Sigmoid colon (tissue), 7 donors: ENCODE measurements around the gene GAN. TPM values are rescaled to one million over a fixed set of nuclear protein-coding genes. Genes with fewer than 3 reads are reported as not detected.

Experiments
- DNase-seq: peaks from one replicate; pipeline ENCODE4 v3.0.0-alpha.2; 2019
- H3K27ac ChIP-seq, 4 donors: fragments of 200-600 bp; sonication (generic); one replicate each; pipeline ENCODE4 v1.5.1; 2016 to 2019; ENCODE audit warnings: mild to moderate bottlenecking in 1 of 4
- H3K27me3 ChIP-seq, 3 donors: fragments of 200-600 bp; sonication (generic); one replicate each; pipeline ENCODE4 v1.5.1; 2019; ENCODE audit warnings: mild to moderate bottlenecking in 1 of 3
- H3K36me3 ChIP-seq, 4 donors: fragments of 200-600 bp; sonication (generic); one replicate each; pipeline ENCODE4 v1.5.1; 2016 to 2019
- H3K4me1 ChIP-seq, 4 donors: fragments of 200-600 bp; sonication (generic); one replicate each; pipeline ENCODE4 v1.5.1; 2017 to 2019
- H3K4me3 ChIP-seq, 4 donors: fragments of 200-600 bp; sonication (generic); one replicate each; pipeline ENCODE4 v1.5.1; 2017 to 2019; ENCODE audit warnings: mild to moderate bottlenecking in 2 of 4, moderate library complexity in 1 of 4
- H3K9me3 ChIP-seq, 4 donors: fragments of 200-600 bp in 3 of 4; sonication (generic) in 3 of 4; one replicate each; pipeline versions ENCODE4 v1.5.1 to v1.6.1; 2013 to 2019
- CTCF ChIP-seq, 4 experiments: fragments of 450-650 bp in 3 of 4; fragments of 200-600 bp in 1 of 4; IDR thresholded peaks; one replicate each; pipeline ENCODE4 v1.5.1; 2016 to 2019; ENCODE audit warnings: antibody characterized with exemption in 4 of 4, mild to moderate bottlenecking in 3 of 4, moderate library complexity in 2 of 4
- EP300 ChIP-seq, 4 donors: sonication (generic); formaldehyde crosslinking; IDR thresholded peaks; one replicate each; pipeline ENCODE4 v1.6.1; 2017; ENCODE audit warnings: antibody characterized with exemption in 4 of 4
- POLR2A ChIP-seq, 2 donors: fragments of 450-650 bp; IDR thresholded peaks; one replicate each; pipeline ENCODE4 v1.6.1; 2016; ENCODE audit warnings: antibody characterized with exemption in 2 of 2, mild to moderate bottlenecking in 2 of 2, moderate library complexity in 2 of 2
- POLR2AphosphoS5 ChIP-seq, 4 donors: sonication (generic); formaldehyde crosslinking; IDR thresholded peaks; one replicate each; pipeline ENCODE4 v1.6.1; 2017; ENCODE audit warnings: antibody characterized with exemption in 4 of 4
- WGBS, 2 donors: extraction: QIAGEN DNeasy Blood & Tissue Kit; methylation state at CpG; one replicate each; pipeline ENCODE4 v1.1.7; 2013; 5-methylcytosine and 5-hydroxymethylcytosine counted together
- intact Hi-C: fragments of 100-400 bp; cut with DNase I; formaldehyde crosslinking; loops from one replicate; pipeline ENCODE4 v1.15.1; 2023
- polyA plus RNA-seq, 3 donors: library from polyadenylated mRNA; stranded (reverse); fragments of 200-250 nt; gene quantifications; one replicate each; pipeline ENCODE4 v1.2.3, GENCODE V29; 2013
- total RNA-seq, 4 donors: library from RNA; depleted of rRNA; stranded (reverse); fragments of >200 nt; gene quantifications; one replicate each; pipeline ENCODE4 v1.1.0, GENCODE V29; 2016
- donor health status: healthy with polysubstance abuse.
- donor health status: Bipolar disorder and iron deficiency.
- donor health status: healthy.

The GAN gene
- total and polyA plus RNA-seq, 7 donors: 1.2 to 14.7 (median 9.1) TPM

DNA sequence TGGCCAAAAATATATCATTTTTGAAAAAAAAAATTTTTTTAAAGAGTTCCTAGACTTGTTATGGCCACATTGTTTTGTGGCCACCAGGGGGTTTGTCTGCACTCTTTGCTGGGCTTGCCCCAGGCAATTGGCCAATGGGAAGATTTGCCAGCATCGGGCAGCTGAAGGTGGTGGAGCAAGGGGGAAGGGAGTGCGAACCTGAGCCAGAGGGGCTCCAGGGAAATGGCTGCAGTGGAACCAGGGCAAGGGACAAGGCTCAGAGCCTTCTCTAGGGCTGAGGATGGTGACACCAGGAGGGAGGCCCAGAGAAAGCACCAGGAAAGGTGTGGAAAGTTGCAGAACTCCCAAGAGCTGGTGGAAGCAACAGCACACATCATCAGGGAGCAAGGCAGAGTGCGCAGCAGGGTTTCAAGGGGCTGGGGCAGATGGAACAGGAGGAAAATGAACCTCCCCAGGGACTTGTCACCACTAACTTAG, 114.3 kb downstream of the GAN start:
- WGBS, 2 donors: 35 to 58% methylated on average over 3 of the region's 3 CpGs
- no peak overlapping the region for H3K4me3 ChIP-seq
- no peaks in the 10 kb centered on the region for H3K9me3 ChIP-seq
- no peak for TF ChIP-seq EP300 (IDR thresholded peaks at IDR 0.05)
- TF ChIP-seq CTCF (IDR thresholded peaks at IDR 0.05): peak in 3 of 4 experiments; percentile 19 to 36 (median 21)
- H3K27me3 ChIP-seq: no peaks in the 10 kb centered on the region
- no peak for DNase-seq
- intact Hi-C loops: no loop called here
- no peak overlapping the region for H3K27ac ChIP-seq
- H3K4me1 ChIP-seq: peaks cover 0 to 15% (median 11%) of the 10 kb centered on the region in 4 donors
- H3K36me3 ChIP-seq: no peaks in the 10 kb centered on the region

GRCh38 chr16:81431554-81432353, 117.0 kb downstream of the GAN start:
- 86 to 88% methylated on average over 23 of the region's 23 CpGs for WGBS, 2 donors
- TF ChIP-seq CTCF (IDR thresholded peaks at IDR 0.05) (no peak), POLR2AphosphoS5 (IDR thresholded peaks at IDR 0.05) (peak in 1 of 4 donors; percentile 47)
- Histone ChIP-seq H3K27ac (peak overlapping the region; percentile 42 to 73 (median 45)), H3K27me3 (no peaks in the 10 kb centered on the region), H3K36me3 (no peaks in the 10 kb centered on the region), H3K4me1 (peaks cover 0 to 15% (median 11%) of the 10 kb centered on the region in 4 donors), H3K4me3 (no peak overlapping the region), H3K9me3 (no peaks in the 10 kb centered on the region)
- intact Hi-C loops: no loop called here
- peak; percentile 78 for DNase-seq

GRCh38 chr16:81432937-81433557, 118.3 kb downstream of the GAN start:
- H3K27ac ChIP-seq: peak overlapping the region in 1 of 4 donors; percentile 73
- no peak for DNase-seq
- H3K4me1 ChIP-seq: peaks cover 0 to 15% (median 11%) of the 10 kb centered on the region in 4 donors
- TF ChIP-seq CTCF (IDR thresholded peaks at IDR 0.05) (no peak), EP300 (IDR thresholded peaks at IDR 0.05) (no peak), POLR2AphosphoS5 (IDR thresholded peaks at IDR 0.05) (no peak), POLR2A (IDR thresholded peaks at IDR 0.05) (no peak)
- H3K27me3 ChIP-seq: no peaks in the 10 kb centered on the region
- no peaks in the 10 kb centered on the region for H3K36me3 ChIP-seq
- H3K9me3 ChIP-seq: no peaks in the 10 kb centered on the region
- H3K4me3 ChIP-seq: no peak overlapping the region
- 64 to 81% methylated on average over 14 of the region's 14 CpGs for WGBS, 2 donors
- intact Hi-C loops: no loop called here

DNA sequence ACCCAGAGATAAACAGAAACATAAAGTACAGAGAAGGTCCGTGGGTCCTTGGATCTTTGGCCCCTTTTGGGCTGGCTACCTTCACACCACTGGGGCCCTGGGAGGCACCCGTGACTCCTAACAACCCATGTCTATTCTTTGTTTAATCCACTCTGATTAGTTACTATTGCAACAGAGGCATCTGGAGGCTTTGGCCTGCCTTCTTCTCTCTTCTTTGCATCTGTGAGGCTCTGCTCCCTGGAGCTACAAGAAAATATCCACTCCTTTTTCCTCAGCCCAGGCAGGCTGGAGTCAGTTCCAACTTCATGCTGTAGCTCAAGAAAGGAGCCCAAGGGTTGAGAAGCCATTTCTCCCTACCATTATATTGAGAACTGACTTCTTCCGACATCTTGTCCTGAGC, 120.3 kb downstream of the GAN start:
- no peaks in the 10 kb centered on the region for H3K36me3 ChIP-seq
- peaks cover 0 to 21% (median 16%) of the 10 kb centered on the region in 4 donors for H3K4me1 ChIP-seq
- 78 to 87% methylated on average over 3 of the region's 3 CpGs for WGBS, 2 donors
- H3K4me3 ChIP-seq: no peak overlapping the region
- H3K9me3 ChIP-seq: no peaks in the 10 kb centered on the region
- intact Hi-C loops: no loop called here
- DNase-seq: no peak
- TF ChIP-seq EP300 (IDR thresholded peaks at IDR 0.05): no peak
- TF ChIP-seq POLR2A (IDR thresholded peaks at IDR 0.05): no peak
- TF ChIP-seq CTCF (IDR thresholded peaks at IDR 0.05): no peak
- no peak for TF ChIP-seq POLR2AphosphoS5 (IDR thresholded peaks at IDR 0.05)
- H3K27ac ChIP-seq: no peak overlapping the region
- no peaks in the 10 kb centered on the region for H3K27me3 ChIP-seq
